Fibroblast of lung (primary cell): Measurements from ENCODE around the gene MUSK. TPM values are rescaled to one million over a fixed set of nuclear protein-coding genes. Genes with fewer than 3 reads are reported as not detected.

Experiments
- DNase-seq, 2 donors: peaks; one replicate each; pipeline versions ENCODE4 v3.0.0 to v3.0.0-alpha.2; 2010; ENCODE audit warnings: low read depth in 2 of 2
- H2AFZ ChIP-seq: 2 replicates; pipeline ENCODE4 v1.5.1; 2012; ENCODE audit warnings: low read length, control low read depth, inconsistent platforms
- H3K27ac ChIP-seq: 2 replicates; pipeline ENCODE4 v1.5.1; 2011; ENCODE audit warnings: low read length, control low read depth; ENCODE audit not compliant: insufficient read depth
- H3K27me3 ChIP-seq: 2 replicates; pipeline ENCODE4 v1.5.1; 2011; ENCODE audit warnings: mild to moderate bottlenecking, low read length; ENCODE audit not compliant: control insufficient read depth, insufficient read depth
- H3K36me3 ChIP-seq: 2 replicates; pipeline ENCODE4 v1.5.1; 2011; ENCODE audit warnings: low read length; ENCODE audit not compliant: control insufficient read depth, insufficient read depth
- H3K4me1 ChIP-seq: 2 replicates; pipeline ENCODE4 v1.5.1; 2011; ENCODE audit warnings: low read length; ENCODE audit not compliant: control insufficient read depth, insufficient read depth; ENCODE audit errors: extremely low read depth
- H3K4me2 ChIP-seq: 2 replicates; pipeline ENCODE4 v1.5.1; 2011; ENCODE audit warnings: low read length, control low read depth; ENCODE audit not compliant: insufficient read depth; ENCODE audit errors: extremely low read depth
- H3K4me3 ChIP-seq, 4 experiments: fragments of 200-600 bp in 1 of 4; sonication (generic) in 1 of 4; replicated peaks in 1 of 4; 2 replicates each; pipeline ENCODE4 v1.5.1; 2011 to 2016; ENCODE audit warnings: low read length in 4 of 4, low read depth in 3 of 4, mild to moderate bottlenecking in 3 of 4, control low read depth in 2 of 4, inconsistent platforms in 1 of 4, mixed read lengths in 1 of 4; ENCODE audit not compliant: insufficient read depth in 1 of 4; ENCODE audit errors: control extremely low read depth in 1 of 4
- H3K79me2 ChIP-seq: 2 replicates; pipeline ENCODE4 v1.5.1; 2012; ENCODE audit warnings: mild to moderate bottlenecking, low read length, inconsistent platforms; ENCODE audit not compliant: control insufficient read depth, insufficient read depth
- H3K9ac ChIP-seq: 2 replicates; pipeline ENCODE4 v1.5.1; 2011; ENCODE audit warnings: mild to moderate bottlenecking, low read length, control low read depth; ENCODE audit not compliant: insufficient read depth
- H3K9me3 ChIP-seq: 2 replicates; pipeline ENCODE4 v1.5.1; 2012; ENCODE audit warnings: low read depth, low read length; ENCODE audit not compliant: control insufficient read depth, insufficient read depth
- H4K20me1 ChIP-seq: 2 replicates; pipeline ENCODE4 v1.5.1; 2011; ENCODE audit warnings: low read length; ENCODE audit not compliant: control insufficient read depth, insufficient read depth; ENCODE audit errors: extremely low read depth
- CTCF ChIP-seq, 2 donors: IDR thresholded peaks in 1 of 2; conservative IDR thresholded peaks in 1 of 2; 1 replicate in 1 of 2; 2 replicates in 1 of 2; pipeline ENCODE4 v1.5.1; 2011 to 2012; ENCODE audit warnings: low read length in 2 of 2, control low read depth in 1 of 2, inconsistent platforms in 1 of 2, low read depth in 1 of 2, mild to moderate bottlenecking in 1 of 2
- EZH2 ChIP-seq: IDR thresholded peaks from 2 replicates; pipeline ENCODE4 v1.5.1; 2012; ENCODE audit warnings: low read length, control low read depth, mild to moderate bottlenecking; ENCODE audit errors: missing control alignments
- polyA plus RNA-seq, 2 donors: library from polyadenylated mRNA; depleted of rRNA in 1 of 2; stranded (reverse) in 1 of 2; unstranded in 1 of 2; fragments of >200 nt; gene quantifications; 2 replicates each; pipeline ENCODE4 v1.2.1, GENCODE V29; 2011 to 2012; ENCODE audit warnings: missing spikeins in 1 of 2
- total RNA-seq: library from RNA; depleted of rRNA; stranded (reverse); fragments of >200 nt; gene quantifications from 2 replicates; pipeline ENCODE4 v1.2.1, GENCODE V29; 2014

The MUSK gene
- total and polyA plus RNA-seq, 2 donors (not counting 1 experiment from before 2014, with no cell fraction given): 0.31 to 0.66 TPM

GRCh38 chr9:110842986-110843385 lies 174.4 kb downstream of the MUSK start:
- Histone ChIP-seq H3K9me3 (no peaks in the 10 kb centered on the region), H3K36me3 (no peaks in the 10 kb centered on the region), H2AFZ (no peak overlapping the region), H3K27ac (no peak overlapping the region), H3K9ac (no peak overlapping the region), H3K4me3 (no peak overlapping the region), H3K79me2 (no peaks in the 10 kb centered on the region), H3K4me2 (no peak overlapping the region), H3K4me1 (peaks cover 2% of the 10 kb centered on the region), H3K27me3 (no peaks in the 10 kb centered on the region), H4K20me1 (no peaks in the 10 kb centered on the region)
- DNase-seq: peak in 1 of 2 donors; percentile 69
- TF ChIP-seq CTCF (conservative IDR thresholded peaks at IDR 0.05 in 1 of 2, IDR thresholded peaks at IDR 0.05 in 1 of 2; ENCODE audit: low read depth in 1 of 2, low read length in 2 of 2): no peak
- TF ChIP-seq EZH2: no peak

GRCh38 chr9:110844121-110844520 lies 175.5 kb downstream of the MUSK start:
- Histone ChIP-seq H3K36me3 (no peaks in the 10 kb centered on the region), H3K9me3 (no peaks in the 10 kb centered on the region), H3K4me1 (peaks cover 2% of the 10 kb centered on the region), H3K27me3 (no peaks in the 10 kb centered on the region), H3K4me2 (no peak overlapping the region), H3K79me2 (no peaks in the 10 kb centered on the region), H3K9ac (no peak overlapping the region), H3K4me3 (no peak overlapping the region), H3K27ac (no peak overlapping the region), H4K20me1 (no peaks in the 10 kb centered on the region), H2AFZ (no peak overlapping the region)
- TF ChIP-seq EZH2 (no peak), CTCF (conservative IDR thresholded peaks at IDR 0.05 in 1 of 2, IDR thresholded peaks at IDR 0.05 in 1 of 2; ENCODE audit: low read depth in 1 of 2, low read length in 2 of 2) (no peak)
- peak in 1 of 2 donors; percentile 9 for DNase-seq

- Histone ChIP-seq H3K9ac (no peak overlapping the region), H3K4me2 (no peak overlapping the region), H3K27me3 (no peaks in the 10 kb centered on the region), H3K9me3 (no peaks in the 10 kb centered on the region), H3K4me3 (no peak overlapping the region), H3K4me1 (peaks cover 2% of the 10 kb centered on the region), H3K79me2 (no peaks in the 10 kb centered on the region), H3K27ac (no peak overlapping the region), H2AFZ (no peak overlapping the region), H4K20me1 (no peaks in the 10 kb centered on the region), H3K36me3 (no peaks in the 10 kb centered on the region)
- TF ChIP-seq CTCF (conservative IDR thresholded peaks at IDR 0.05 in 1 of 2, IDR thresholded peaks at IDR 0.05 in 1 of 2; ENCODE audit: low read depth in 1 of 2, low read length in 2 of 2): no peak
- TF ChIP-seq EZH2: no peak
- DNase-seq: no peak
Observed at GRCh38 chr9:110846215-110846614, 177.6 kb downstream of the MUSK start.
